Activated T-helper 17 cell treated with anti-CD3 and anti-CD28 coated beads, Interleukin-2, amount 50 U/mL, for 72 hours (primary cell): ENCODE measurements around the gene WSB1. TPM values are rescaled to one million over a fixed set of nuclear protein-coding genes. Genes with fewer than 3 reads are reported as not detected.

Experiments used
- ATAC-seq: fragments of 150-1000 bp; cut with Tn5 transposase; replicated peaks from 2 replicates; pipeline ENCODE4 v1.10.0; 2021; ENCODE audit warnings: mild to moderate bottlenecking, moderate library complexity
- H3K27ac Mint-ChIP-seq: one replicate; pipeline ENCODE4 v1.8.0; 2022; ENCODE audit warnings: mixed read lengths
- H3K27me3 Mint-ChIP-seq: one replicate; pipeline ENCODE4 v1.8.0; 2022; ENCODE audit warnings: mixed read lengths
- H3K36me3 Mint-ChIP-seq: one replicate; pipeline ENCODE4 v1.8.0; 2022; ENCODE audit warnings: low read depth, mild to moderate bottlenecking, mixed read lengths
- H3K4me1 Mint-ChIP-seq: one replicate; pipeline ENCODE4 v1.8.0; 2022; ENCODE audit warnings: mixed read lengths
- H3K4me3 Mint-ChIP-seq: one replicate; pipeline ENCODE4 v1.8.0; 2022; ENCODE audit warnings: mild to moderate bottlenecking, mixed read lengths
- H3K9me3 Mint-ChIP-seq: one replicate; pipeline ENCODE4 v1.8.0; 2022; ENCODE audit warnings: mixed read lengths
- total RNA-seq, 2 donors: library from RNA; stranded (reverse); gene quantifications; one replicate each; pipeline ENCODE4 v1.2.3, GENCODE V29; 2022

Gene WSB1
- total RNA-seq, 2 donors from 2014 or later: 118 to 403 TPM

- no peak overlapping the region for H3K27ac Mint-ChIP-seq
- no peaks in the 10 kb centered on the region for H3K27me3 Mint-ChIP-seq
- ATAC-seq: no peak
- H3K36me3 Mint-ChIP-seq: no peaks in the 10 kb centered on the region
- no peaks in the 10 kb centered on the region for H3K4me1 Mint-ChIP-seq
- no peak overlapping the region for H3K4me3 Mint-ChIP-seq
- H3K9me3 Mint-ChIP-seq: no peaks in the 10 kb centered on the region
Observed at GRCh38 chr17:27361695-27362094, 67.8 kb downstream of the WSB1 start.

DNA sequence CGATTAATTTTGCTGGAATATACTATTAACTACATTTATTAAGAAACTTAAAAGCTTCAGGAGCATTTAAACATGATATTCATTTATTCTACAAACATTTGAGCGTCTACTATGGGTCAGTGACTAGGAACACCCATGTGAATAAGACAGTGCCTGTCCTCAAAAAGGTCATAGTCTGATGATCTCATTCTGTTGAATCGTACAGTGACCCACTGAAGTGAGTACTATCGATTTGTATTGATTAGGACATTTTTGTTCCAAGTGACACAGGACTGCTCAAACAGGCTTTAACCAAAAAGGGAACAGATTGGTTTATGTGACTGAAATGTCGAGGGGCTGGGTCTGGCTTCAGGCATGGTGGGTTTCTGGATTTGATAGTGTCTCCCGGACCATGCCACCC, 68.6 kb downstream of the WSB1 start:
- Mint-ChIP-seq H3K27me3 (no peaks in the 10 kb centered on the region), H3K27ac (no peak overlapping the region), H3K4me1 (no peaks in the 10 kb centered on the region), H3K9me3 (no peaks in the 10 kb centered on the region), H3K36me3 (no peaks in the 10 kb centered on the region), H3K4me3 (no peak overlapping the region)
- ATAC-seq: no peak

DNA sequence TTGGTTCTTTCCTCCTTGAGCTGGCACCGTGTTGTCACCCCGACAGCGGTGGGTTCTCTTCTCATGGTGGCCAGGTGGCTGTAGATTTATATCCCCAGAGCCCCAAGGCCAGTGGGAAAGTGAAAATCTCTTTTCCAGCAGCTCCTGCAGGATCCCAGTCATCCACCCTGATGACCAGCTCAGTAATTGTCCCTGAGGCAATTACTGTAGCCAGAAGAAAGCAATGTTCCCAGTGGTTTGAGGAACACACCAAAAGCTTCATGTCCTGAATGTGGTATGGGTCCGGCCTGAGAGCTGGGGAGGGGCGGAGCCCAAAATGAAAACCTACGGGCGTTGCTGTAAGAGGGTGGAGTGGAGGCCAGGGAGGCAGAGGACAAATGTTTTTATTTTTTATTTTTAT, 69.0 kb downstream of the WSB1 start:
- H3K27me3 Mint-ChIP-seq: no peaks in the 10 kb centered on the region
- no peaks in the 10 kb centered on the region for H3K36me3 Mint-ChIP-seq
- H3K4me3 Mint-ChIP-seq: no peak overlapping the region
- H3K9me3 Mint-ChIP-seq: no peaks in the 10 kb centered on the region
- H3K4me1 Mint-ChIP-seq: no peaks in the 10 kb centered on the region
- no peak for ATAC-seq
- H3K27ac Mint-ChIP-seq: no peak overlapping the region

DNA sequence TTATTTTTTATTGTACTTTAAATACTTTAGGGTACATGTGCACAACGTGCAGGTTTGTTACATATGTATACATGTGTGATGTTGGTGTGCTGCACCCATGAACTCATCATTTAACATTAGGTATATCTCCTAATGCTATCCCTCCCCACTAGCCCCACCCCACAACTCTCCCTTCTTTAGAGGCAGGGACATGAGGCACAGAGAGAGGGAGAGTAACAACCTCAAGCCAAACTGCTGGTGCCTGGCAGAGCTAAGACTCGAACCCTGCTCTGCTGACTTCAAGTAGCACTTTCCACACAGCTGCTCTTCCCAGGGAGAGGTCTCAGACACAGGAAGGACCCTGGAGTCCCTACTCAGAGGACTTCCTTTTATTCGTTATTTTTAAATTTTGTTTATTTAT, 69.4 kb downstream of the WSB1 start:
- H3K4me3 Mint-ChIP-seq: no peak overlapping the region
- no peak overlapping the region for H3K27ac Mint-ChIP-seq
- H3K27me3 Mint-ChIP-seq: no peaks in the 10 kb centered on the region
- no peaks in the 10 kb centered on the region for H3K9me3 Mint-ChIP-seq
- ATAC-seq: no peak
- no peaks in the 10 kb centered on the region for H3K4me1 Mint-ChIP-seq
- no peaks in the 10 kb centered on the region for H3K36me3 Mint-ChIP-seq

Other genes with a start within 250 kb of the WSB1 start
- 10 to 100 TPM; 46.1 to 52.6 TPM for gene KSR1, start 162.3 kb downstream of the WSB1 start, total RNA-seq